GM12878 (cell line): ENCODE measurements around the gene TRPV5. TPM values are rescaled to one million over a fixed set of nuclear protein-coding genes. Genes with fewer than 3 reads are reported as not detected.

ENCODE experiments used
- ATAC-seq: fragments of 200-7000 bp; cut with Tn5 transposase; 3 replicates; pipeline ENCODE4 v1.9.1; 2020; ENCODE audit warnings: mild to moderate bottlenecking, moderate library complexity
- BruUV-seq: library from RNA; stranded (reverse); fragments of 400-500 nt; replicated peaks from 2 replicates; lab custom pipeline; 2021; lab: Mats Ljungman, UMichigan
- CTCF ChIA-PET: fragments of 300-600 bp; sonication (Branson Sonifier 250); formaldehyde crosslinking; extraction: SDS; loops from one replicate; lab custom pipeline; 2021; ENCODE audit warnings: inconsistent platforms; lab: Yijun Ruan, JAX
- POLR2A ChIA-PET: fragments of 350-600 bp; formaldehyde crosslinking; extraction: SDS; loops from one replicate; lab custom pipeline; 2021; ENCODE audit warnings: inconsistent platforms; lab: Charles Lee
- RAD21 ChIA-PET: fragments of 300-600 bp; sonication (Branson Sonifier 250); formaldehyde crosslinking; loops from one replicate; lab custom pipeline; 2023; ENCODE audit warnings: antibody characterized with exemption; ENCODE audit not compliant: unreplicated experiment; lab: Charles Lee
- SMC1A ChIA-PET: fragments of 300-600 bp; sonication (Branson Sonifier 250); formaldehyde crosslinking; loops from one replicate; lab custom pipeline; 2023; ENCODE audit not compliant: unreplicated experiment, uncharacterized antibody; lab: Charles Lee
- DNase-seq: peaks from one replicate; pipeline ENCODE4 v3.0.0-alpha.2; 2011; ENCODE audit warnings: low read depth, low spot score
- FAIRE-seq: peaks from 3 replicates; lab custom pipeline; 2011; peaks lifted over from hg19 to GRCh38; lab: Jason Lieb, UNC
- H2AFZ ChIP-seq: 2 replicates; pipeline ENCODE4 v1.6.0; 2011; ENCODE audit warnings: low read depth, low read length, control low read depth; ENCODE audit not compliant: control insufficient read depth
- H3K27ac ChIP-seq: 2 replicates; pipeline ENCODE4 v1.5.1; 2011; ENCODE audit warnings: control low read depth; ENCODE audit not compliant: control insufficient read depth, insufficient read depth
- H3K27me3 ChIP-seq, 2 experiments: replicated peaks in 1 of 2; 2 replicates each; pipeline versions ENCODE4 v1.6.0 to v1.6.1; 2011; ENCODE audit warnings: low read length in 1 of 2; ENCODE audit not compliant: control insufficient read depth in 2 of 2, insufficient read depth in 2 of 2
- H3K36me3 ChIP-seq, 2 experiments: 2 replicates each; pipeline ENCODE4 v1.5.1; 2011; ENCODE audit warnings: low read length in 1 of 2; ENCODE audit not compliant: control insufficient read depth in 2 of 2, insufficient read depth in 2 of 2
- H3K4me1 ChIP-seq: 2 replicates; pipeline ENCODE4 v1.6.1; 2011; ENCODE audit warnings: mild to moderate bottlenecking, low read length, moderate library complexity, mixed read lengths; ENCODE audit not compliant: control insufficient read depth, insufficient read depth
- H3K4me2 ChIP-seq: 2 replicates; pipeline ENCODE4 v1.6.0; 2011; ENCODE audit warnings: control low read depth; ENCODE audit not compliant: control insufficient read depth, insufficient read depth
- H3K4me3 ChIP-seq: fragments of 200-600 bp; sonication (generic); 2 replicates; pipeline ENCODE4 v1.5.1; 2016
- H3K79me2 ChIP-seq: 2 replicates; pipeline ENCODE4 v1.6.0; 2011; ENCODE audit warnings: low read length; ENCODE audit not compliant: control insufficient read depth, insufficient read depth
- H3K9ac ChIP-seq: 2 replicates; pipeline ENCODE4 v1.8.0; 2011; ENCODE audit warnings: low read length, control low read depth, mixed read lengths; ENCODE audit not compliant: control insufficient read depth, insufficient read depth
- H3K9me3 ChIP-seq: replicated peaks from 3 replicates; pipeline ENCODE4 v1.5.1; 2011; ENCODE audit warnings: mild to moderate bottlenecking, low read length; ENCODE audit not compliant: control insufficient read depth, insufficient read depth
- H4K20me1 ChIP-seq: 2 replicates; pipeline ENCODE4 v1.6.0; 2011; ENCODE audit not compliant: control insufficient read depth, insufficient read depth
- BCL3 ChIP-seq: IDR thresholded peaks from 2 replicates; pipeline ENCODE4 v1.6.1; 2011; ENCODE audit warnings: borderline replicate concordance, low read depth, mild to moderate bottlenecking, moderate library complexity, low read length; ENCODE audit not compliant: insufficient read depth, poor library complexity, severe bottlenecking
- BCLAF1 ChIP-seq: fragments of 450-650 bp; IDR thresholded peaks from 2 replicates; pipeline ENCODE4 v1.6.1; 2017; ENCODE audit warnings: antibody characterized with exemption, mild to moderate bottlenecking, moderate library complexity
- BHLHE40 ChIP-seq, 2 experiments: fragments of 450-650 bp in 1 of 2; IDR thresholded peaks; 2 replicates each; pipeline ENCODE4 v1.6.1; 2011 to 2017; ENCODE audit warnings: low read depth in 2 of 2, borderline replicate concordance in 1 of 2, improper control_type of control experiment in 1 of 2, low read length in 1 of 2, mild to moderate bottlenecking in 1 of 2
- ESRRA ChIP-seq: IDR thresholded peaks from 2 replicates; pipeline ENCODE4 v1.6.1; 2012; ENCODE audit warnings: mild to moderate bottlenecking, low read length, improper control_type of control experiment
- HDAC2 ChIP-seq: fragments of 200-600 bp; sonication (generic); IDR thresholded peaks from 2 replicates; pipeline ENCODE4 v1.6.1; 2017
- MYC ChIP-seq: IDR thresholded peaks from 2 replicates; pipeline ENCODE4 v1.6.1; 2011; ENCODE audit warnings: mild to moderate bottlenecking, low read length, moderate library complexity, inconsistent platforms; ENCODE audit not compliant: insufficient read depth, insufficient replicate concordance, insufficient read length, severe bottlenecking
- NRF1 ChIP-seq: conservative IDR thresholded peaks from 2 replicates; pipeline ENCODE4 v1.6.1; 2011; ENCODE audit warnings: mild to moderate bottlenecking, low read depth, low read length, improper control_type of control experiment
- RAD21 ChIP-seq: IDR thresholded peaks from 2 replicates; pipeline ENCODE4 v1.6.1; 2011; ENCODE audit warnings: mild to moderate bottlenecking, low read depth, low read length, moderate library complexity; ENCODE audit not compliant: insufficient read depth
- RFX5 ChIP-seq: IDR thresholded peaks from 2 replicates; pipeline ENCODE4 v1.6.1; 2011; ENCODE audit warnings: low read depth, low read length, improper control_type of control experiment
- SIN3A ChIP-seq: IDR thresholded peaks from 2 replicates; pipeline ENCODE4 v1.6.1; 2012; ENCODE audit warnings: low read depth, low read length, improper control_type of control experiment
- SREBF2 ChIP-seq: IDR thresholded peaks from 2 replicates; pipeline ENCODE4 v1.6.1; 2012; ENCODE audit warnings: mild to moderate bottlenecking, low read length
- WGBS: methylation state at CpG from one replicate; pipeline ENCODE4 v1.1.6; 2016; ENCODE audit warnings: low lambda C conversion rate; ENCODE audit not compliant: insufficient replicate concordance, insufficient coverage; ENCODE audit errors: missing lambda C conversion rate; 5-methylcytosine and 5-hydroxymethylcytosine counted together
- in situ Hi-C: fragments of 300-500 bp; cut with MboI; formaldehyde crosslinking; loops from 9 replicates; pipeline ENCODE4 v1.14.3; 2018; ENCODE audit warnings: mixed read lengths
- intact Hi-C: fragments of 100-400 bp; cut with micrococcal nuclease; formaldehyde crosslinking; loops from one replicate; pipeline ENCODE4 v1.14.2; 2022; ENCODE audit not compliant: unreplicated experiment
- polyA plus RNA-seq, 11 experiments: library from polyadenylated mRNA; depleted of rRNA in 4 of 11; unstranded in 6 of 11; stranded (reverse) in 5 of 11; fragments of >200 nt; fragmentation: Nextera tagmentation in 4 of 11; fragmentation: Illumina TruSeq in 1 of 11; extraction: Ambion mirVana in 4 of 11; extraction: Trizol in 1 of 11; gene quantifications; 1 replicate in 1 of 11; 2 replicates in 10 of 11; pipeline versions ENCODE4 v1.2.1 to v1.2.3, GENCODE V29; 2011 to 2016; ENCODE audit warnings: inconsistent platforms in 2 of 11, missing spikeins in 2 of 11, low read depth in 1 of 11
- total RNA-seq, 4 experiments: library from RNA; depleted of rRNA in 3 of 4; stranded (reverse); fragments of >200 nt in 3 of 4; fragmentation: Illumina TruSeq in 1 of 4; extraction: Trizol in 1 of 4; gene quantifications; 2 replicates each; pipeline versions ENCODE4 v1.2.1 to v1.2.3, GENCODE V29; 2013 to 2021

TRPV5 gene
- total and polyA plus RNA-seq, 10 of the 15 experiments (the other 5 are each of a cell fraction or from before 2014, with no cell fraction given): not detected

- ATAC-seq: no peak
- no peak for TF ChIP-seq MYC
- no peak for TF ChIP-seq BHLHE40 (IDR thresholded peaks at IDR 0.05; ENCODE audit: borderline replicate concordance in 1 of 2, low read depth in 2 of 2, low read length in 1 of 2)
- no peak for TF ChIP-seq NRF1
- H4K20me1 ChIP-seq: no peaks in the 10 kb centered on the region
- ChIA-PET SMC1A (interaction anchor here (0.7 to 2.2 kb wide), 5 partner anchors 22 to 237 kb away, joined by 3 to 13 read pairs (median 4); no protein-coding TSS in a partner anchor), RAD21 (interaction anchor here (1.6 to 2.0 kb wide), 2 partner anchors 20 to 128 kb away, joined by 5 to 9 read pairs; partner anchors contain the start of gene EPHB6), CTCF (interaction anchor here (0.6 to 2.8 kb wide), 12 partner anchors 8 to 341 kb away, joined by 3 to 44 read pairs (median 7); partner anchors contain the start of gene EPHB6), POLR2A (no interaction called here)
- no peak overlapping the region for H3K4me3 ChIP-seq
- no peak overlapping the region for H3K9ac ChIP-seq
- H3K27ac ChIP-seq: no peak overlapping the region
- no peaks in the 10 kb centered on the region; the same call in 2 of the 3 replicates for H3K9me3 ChIP-seq
- no peaks in the 10 kb centered on the region for H3K4me1 ChIP-seq
- FAIRE-seq: no peak
- H3K4me2 ChIP-seq: no peak overlapping the region
- H3K36me3 ChIP-seq: no peaks in the 10 kb centered on the region
- no TSS peak for BruUV-seq
- no peaks in the 10 kb centered on the region for H3K27me3 ChIP-seq
- no peaks in the 10 kb centered on the region for H3K79me2 ChIP-seq
- no peak overlapping the region for H2AFZ ChIP-seq
- DNase-seq: no peak
- intact Hi-C loops (no loop called here), in situ Hi-C loops (loop anchor here (5.0 to 10.0 kb wide), 2 partner anchors 128 to 341 kb away; no protein-coding TSS in a partner anchor)
- WGBS: 16% methylated on average over 5 of the region's 5 CpGs
These were observed 59.7 kb downstream of the TRPV5 start for GRCh38 chr7:142873871-142874270.

GRCh38 chr7:142873281-142873784, 60.2 kb downstream of the TRPV5 start:
- Histone ChIP-seq H3K36me3 (no peaks in the 10 kb centered on the region), H3K27me3 (no peaks in the 10 kb centered on the region), H3K4me3 (no peak overlapping the region), H2AFZ (no peak overlapping the region), H3K9me3 (no peaks in the 10 kb centered on the region; the same call in 2 of the 3 replicates), H3K27ac (no peak overlapping the region), H3K4me2 (no peak overlapping the region), H4K20me1 (no peaks in the 10 kb centered on the region), H3K79me2 (no peaks in the 10 kb centered on the region), H3K9ac (no peak overlapping the region), H3K4me1 (no peaks in the 10 kb centered on the region)
- SMC1A ChIA-PET: interaction anchor here (0.7 to 2.2 kb wide), 9 partner anchors 21 to 342 kb away, joined by 3 to 13 read pairs (median 4); no protein-coding TSS in a partner anchor
- POLR2A ChIA-PET: no interaction called here
- ATAC-seq (peak; percentile 93), DNase-seq (no peak), FAIRE-seq (no peak)
- CTCF ChIA-PET: interaction anchor here (0.6 to 2.8 kb wide), 23 partner anchors 9 to 530 kb away, joined by 3 to 44 read pairs (median 4); partner anchors contain the start of gene EPHB6
- intact Hi-C loops (no loop called here), in situ Hi-C loops (loop anchor here (5.0 to 10.0 kb wide), 2 partner anchors 129 to 341 kb away; no protein-coding TSS in a partner anchor)
- no TSS peak for BruUV-seq
- WGBS: 46% methylated on average over 11 of the region's 11 CpGs
- RAD21 ChIA-PET: interaction anchor here (0.7 to 2.0 kb wide), 9 partner anchors 18 to 342 kb away, joined by 3 to 9 read pairs (median 4); partner anchors contain the start of gene EPHB6
- no peak for TF ChIP-seq SIN3A
- TF ChIP-seq SREBF2: no peak
- TF ChIP-seq BCL3: no peak
- TF ChIP-seq ESRRA: no peak
- no peak for TF ChIP-seq RFX5
- no peak for TF ChIP-seq HDAC2
- peak; percentile 28; the same call in 1 of the 2 replicates for TF ChIP-seq RAD21
- no peak for TF ChIP-seq BCLAF1
